ENCODE data around the gene PHF13. TPM values are rescaled to one million over a fixed set of nuclear protein-coding genes. Genes with fewer than 3 reads are reported as not detected.

PHF13 gene
- total and polyA plus RNA-seq, 4 donors = 1.4 to 8.7 (median 3.8) TPM

GRCh38 chr1:6591222-6591621 is 22.3 kb upstream of the PHF13 start:
- H3K36me3 ChIP-seq (ENCODE audit: control insufficient read depth in 4 of 4, insufficient read depth in 3 of 4, low read depth in 1 of 4, low read length in 3 of 4) = peaks cover 20 to 75% (median 48%) of the 10 kb centered on the region in 4 donors
- WGBS = 79% methylated on average over 13 of the region's 13 CpGs
- no peaks in the 10 kb centered on the region for H3K27me3 ChIP-seq (ENCODE audit: control insufficient read depth in 4 of 4, insufficient read depth in 4 of 4, low read length in 3 of 4)
- no peaks in the 10 kb centered on the region for H3K9me3 ChIP-seq (ENCODE audit: control insufficient read depth in 4 of 4, low read length in 3 of 4)
- no peak for TF ChIP-seq FOXA2 (IDR thresholded peaks at IDR 0.05)
- TF ChIP-seq HNF4G (IDR thresholded peaks at IDR 0.05) = no peak
- TF ChIP-seq, protein P1, sequence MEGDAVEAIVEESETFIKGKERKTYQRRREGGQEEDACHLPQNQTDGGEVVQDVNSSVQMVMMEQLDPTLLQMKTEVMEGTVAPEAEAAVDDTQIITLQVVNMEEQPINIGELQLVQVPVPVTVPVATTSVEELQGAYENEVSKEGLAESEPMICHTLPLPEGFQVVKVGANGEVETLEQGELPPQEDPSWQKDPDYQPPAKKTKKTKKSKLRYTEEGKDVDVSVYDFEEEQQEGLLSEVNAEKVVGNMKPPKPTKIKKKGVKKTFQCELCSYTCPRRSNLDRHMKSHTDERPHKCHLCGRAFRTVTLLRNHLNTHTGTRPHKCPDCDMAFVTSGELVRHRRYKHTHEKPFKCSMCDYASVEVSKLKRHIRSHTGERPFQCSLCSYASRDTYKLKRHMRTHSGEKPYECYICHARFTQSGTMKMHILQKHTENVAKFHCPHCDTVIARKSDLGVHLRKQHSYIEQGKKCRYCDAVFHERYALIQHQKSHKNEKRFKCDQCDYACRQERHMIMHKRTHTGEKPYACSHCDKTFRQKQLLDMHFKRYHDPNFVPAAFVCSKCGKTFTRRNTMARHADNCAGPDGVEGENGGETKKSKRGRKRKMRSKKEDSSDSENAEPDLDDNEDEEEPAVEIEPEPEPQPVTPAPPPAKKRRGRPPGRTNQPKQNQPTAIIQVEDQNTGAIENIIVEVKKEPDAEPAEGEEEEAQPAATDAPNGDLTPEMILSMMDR (IDR thresholded peaks at IDR 0.05; ENCODE audit: low read depth, low read length, missing input control) = no peak
- no peak for TF ChIP-seq REST (IDR thresholded peaks at IDR 0.05)
- no peak for TF ChIP-seq GABPA (IDR thresholded peaks at IDR 0.05 in 1 of 2, conservative IDR thresholded peaks at IDR 0.05 in 1 of 2)
- H3K4me3 ChIP-seq (ENCODE audit: low read depth in 1 of 3, low read length in 3 of 3) = no peak overlapping the region
- no peak overlapping the region for H3K9ac ChIP-seq (ENCODE audit: low read depth in 1 of 2, low read length in 2 of 2)
- H3K27ac ChIP-seq (ENCODE audit: low read depth in 1 of 2, low read length in 2 of 2) = no peak overlapping the region
- no peak for DNase-seq (ENCODE audit: low spot score)
- H3K4me1 ChIP-seq (ENCODE audit: control insufficient read depth in 4 of 4, insufficient read depth in 4 of 4, low read length in 3 of 4) = peaks cover 0 to 16% (median 5%) of the 10 kb centered on the region in 4 donors

DNA sequence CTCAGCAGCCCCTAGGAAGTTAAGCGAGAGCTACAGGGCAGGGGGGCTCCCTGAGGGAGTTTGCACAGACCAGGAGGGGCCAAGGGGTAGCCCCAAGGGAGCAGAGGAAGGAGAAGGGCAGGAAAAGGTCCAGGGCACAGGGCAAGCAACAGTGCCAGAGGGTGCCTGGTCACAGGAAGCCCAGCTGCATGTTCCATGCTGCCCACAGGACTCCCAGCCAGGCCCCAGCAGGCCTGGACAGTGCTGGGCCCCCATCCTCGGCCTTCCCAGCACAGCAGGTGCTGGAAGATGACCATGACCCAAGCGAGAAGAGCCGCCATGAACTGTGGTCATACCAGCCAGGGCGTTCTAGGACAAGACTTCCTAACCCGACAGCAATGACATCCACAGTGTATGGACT is 21.9 kb upstream of the PHF13 start:
- WGBS = 79% methylated on average over 6 of the region's 6 CpGs
- TF ChIP-seq RXRA (IDR thresholded peaks at IDR 0.05) (no peak), FOXA2 (IDR thresholded peaks at IDR 0.05) (no peak), RAD21 (IDR thresholded peaks at IDR 0.05) (no peak), HNF4A (conservative IDR thresholded peaks at IDR 0.05) (no peak), ZBTB33 (IDR thresholded peaks at IDR 0.05) (no peak), SP1 (IDR thresholded peaks at IDR 0.05) (no peak), FOXA1 (IDR thresholded peaks at IDR 0.05) (no peak), EGR1 (IDR thresholded peaks at IDR 0.05; ENCODE audit: low read depth in 2 of 2) (no peak), HNF4G (IDR thresholded peaks at IDR 0.05) (no peak), NR2F2 (IDR thresholded peaks at IDR 0.05) (no peak)
- TF ChIP-seq, protein P2, sequence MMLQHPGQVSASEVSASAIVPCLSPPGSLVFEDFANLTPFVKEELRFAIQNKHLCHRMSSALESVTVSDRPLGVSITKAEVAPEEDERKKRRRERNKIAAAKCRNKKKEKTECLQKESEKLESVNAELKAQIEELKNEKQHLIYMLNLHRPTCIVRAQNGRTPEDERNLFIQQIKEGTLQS (IDR thresholded peaks at IDR 0.05) = no peak
- TF ChIP-seq, protein P3, sequence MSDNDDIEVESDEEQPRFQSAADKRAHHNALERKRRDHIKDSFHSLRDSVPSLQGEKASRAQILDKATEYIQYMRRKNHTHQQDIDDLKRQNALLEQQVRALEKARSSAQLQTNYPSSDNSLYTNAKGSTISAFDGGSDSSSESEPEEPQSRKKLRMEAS (IDR thresholded peaks at IDR 0.05) = no peak
- H3K4me3 ChIP-seq (ENCODE audit: low read depth in 1 of 3, low read length in 3 of 3) = no peak overlapping the region
- H3K9me3 ChIP-seq (ENCODE audit: control insufficient read depth in 4 of 4, low read length in 3 of 4) = no peaks in the 10 kb centered on the region
- peaks cover 0 to 17% (median 5%) of the 10 kb centered on the region in 4 donors for H3K4me1 ChIP-seq (ENCODE audit: control insufficient read depth in 4 of 4, insufficient read depth in 4 of 4, low read length in 3 of 4)
- no peak overlapping the region for H3K27ac ChIP-seq (ENCODE audit: low read depth in 1 of 2, low read length in 2 of 2)
- H3K36me3 ChIP-seq (ENCODE audit: control insufficient read depth in 4 of 4, insufficient read depth in 3 of 4, low read depth in 1 of 4, low read length in 3 of 4) = peaks cover 20 to 79% (median 48%) of the 10 kb centered on the region in 4 donors
- no peak for DNase-seq (ENCODE audit: low spot score)
- H3K27me3 ChIP-seq (ENCODE audit: control insufficient read depth in 4 of 4, insufficient read depth in 4 of 4, low read length in 3 of 4) = no peaks in the 10 kb centered on the region
- H3K9ac ChIP-seq (ENCODE audit: low read depth in 1 of 2, low read length in 2 of 2) = no peak overlapping the region

Data from liver (tissue), 9 donors.